HG03558 (cell line): ENCODE data around the gene MAP3K8.
A peak's percentile ranks its signal among the peaks of the same experiment; 100 is the strongest.
"Not testable (repeated sequence)": the region's sequence is repeated elsewhere in the genome, so short reads cannot be mapped to it uniquely, and the experiment has no call there.

Experiments
- ATAC-seq: cut with Tn5 transposase; IDR thresholded peaks from one replicate; pipeline ENCODE4 v1.9.1; 2021; ENCODE audit warnings: moderate number of reproducible peaks; ENCODE audit not compliant: unreplicated experiment; ENCODE audit errors: extremely low read depth

Gene MAP3K8

GRCh38 chr10:30422151-30422695, 11.8 kb upstream of the MAP3K8 start:
- ATAC-seq: no peak

- no peak for ATAC-seq
These were observed 10.9 kb upstream of the MAP3K8 start for GRCh38 chr10:30422981-30423654.

DNA sequence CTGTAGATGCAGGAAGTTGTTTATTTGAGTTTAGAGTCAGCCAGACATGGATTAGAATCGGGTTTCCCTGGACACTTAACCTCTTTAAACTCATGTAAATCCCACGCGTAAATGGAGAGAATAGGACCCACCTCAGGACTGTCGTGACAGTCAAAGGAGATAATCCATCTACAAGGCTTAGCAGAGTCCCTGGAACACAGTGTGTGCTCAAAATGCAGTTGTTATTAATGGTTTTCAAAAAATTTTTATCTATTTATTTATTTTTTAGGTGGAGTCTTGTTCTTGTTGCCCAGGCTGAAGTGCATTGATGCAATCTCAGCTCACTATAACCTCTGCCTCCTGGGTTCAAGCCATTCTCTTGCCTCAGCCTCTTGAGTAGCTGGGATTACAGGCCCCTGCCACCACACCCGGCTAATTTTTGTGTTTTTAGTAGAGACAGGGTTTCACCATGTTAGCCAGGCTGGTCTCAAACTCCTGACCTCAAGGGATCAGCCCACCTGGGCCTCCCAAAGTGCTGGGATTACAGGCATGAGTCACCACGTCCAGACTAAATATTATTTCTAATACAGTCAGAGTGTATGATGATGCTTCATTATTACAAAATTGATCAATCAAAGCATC, 10.2 kb upstream of the MAP3K8 start:
- ATAC-seq: not testable (repeated sequence)

GRCh38 chr10:30425336-30426075, 8.5 kb upstream of the MAP3K8 start:
- no peak for ATAC-seq

GRCh38 chr10:30430544-30431298, 3.3 kb upstream of the MAP3K8 start:
- no peak for ATAC-seq

DNA sequence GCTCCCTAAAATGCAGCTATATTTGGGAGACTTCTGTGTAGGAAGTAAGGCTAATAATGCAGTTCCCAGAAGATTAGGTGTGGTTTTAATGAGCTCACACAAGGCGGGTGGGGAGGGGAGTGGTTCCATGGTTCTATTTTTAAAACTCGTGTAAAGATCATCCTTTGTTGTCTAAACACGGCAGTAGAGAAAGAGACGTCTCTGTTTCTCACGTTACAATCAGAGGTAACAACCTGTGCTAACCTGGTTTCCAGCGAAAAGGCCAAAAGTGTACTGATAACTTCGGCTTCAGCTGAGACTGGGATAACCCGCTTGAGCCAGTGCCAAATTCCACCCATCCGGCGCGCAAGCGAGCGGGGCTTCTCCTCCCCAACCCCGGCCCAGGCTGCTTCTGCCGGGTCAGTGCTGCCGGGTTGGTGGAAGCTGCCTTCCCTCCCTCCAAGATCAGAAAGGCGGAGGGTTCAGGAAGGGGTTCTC, 2.5 kb upstream of the MAP3K8 start:
- ATAC-seq: no peak

DNA sequence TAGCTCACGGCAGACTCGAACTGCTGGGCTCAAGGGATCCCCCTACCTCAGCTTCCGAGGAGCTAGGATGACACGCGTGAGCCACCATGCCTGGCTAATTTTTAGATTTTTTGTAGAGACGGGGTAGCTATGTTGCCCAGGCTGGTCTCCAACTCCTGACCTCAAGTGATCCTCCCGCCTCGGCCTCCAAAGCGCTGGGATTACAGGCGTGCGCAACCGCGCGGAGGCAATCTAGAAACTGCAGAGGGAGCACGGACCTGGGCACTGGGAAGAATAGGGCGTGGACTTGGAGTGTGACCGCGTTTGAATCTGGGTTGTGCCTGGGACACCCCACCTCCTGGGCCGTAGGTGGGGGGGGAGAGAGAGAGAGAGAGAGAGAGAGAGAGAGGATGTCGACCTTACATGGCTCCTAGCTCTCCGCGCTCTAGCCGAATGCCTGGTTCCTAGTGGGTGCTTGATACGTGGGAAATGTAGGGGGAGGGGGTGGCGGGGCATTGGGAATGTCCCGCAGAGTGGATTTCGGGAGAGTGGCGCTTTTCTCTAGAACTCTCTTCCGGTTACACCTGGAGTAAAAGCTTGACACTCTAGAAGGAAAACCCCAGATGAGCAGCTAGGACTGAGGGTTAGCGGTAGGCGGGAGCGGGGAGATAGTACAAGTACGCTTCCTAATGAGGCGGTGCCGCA, 1.2 kb upstream of the MAP3K8 start:
- ATAC-seq: peak; percentile 0

- peak; percentile 0 for ATAC-seq
These were observed 666 bp upstream of the MAP3K8 start for GRCh38 chr10:30433306-30433729.

DNA sequence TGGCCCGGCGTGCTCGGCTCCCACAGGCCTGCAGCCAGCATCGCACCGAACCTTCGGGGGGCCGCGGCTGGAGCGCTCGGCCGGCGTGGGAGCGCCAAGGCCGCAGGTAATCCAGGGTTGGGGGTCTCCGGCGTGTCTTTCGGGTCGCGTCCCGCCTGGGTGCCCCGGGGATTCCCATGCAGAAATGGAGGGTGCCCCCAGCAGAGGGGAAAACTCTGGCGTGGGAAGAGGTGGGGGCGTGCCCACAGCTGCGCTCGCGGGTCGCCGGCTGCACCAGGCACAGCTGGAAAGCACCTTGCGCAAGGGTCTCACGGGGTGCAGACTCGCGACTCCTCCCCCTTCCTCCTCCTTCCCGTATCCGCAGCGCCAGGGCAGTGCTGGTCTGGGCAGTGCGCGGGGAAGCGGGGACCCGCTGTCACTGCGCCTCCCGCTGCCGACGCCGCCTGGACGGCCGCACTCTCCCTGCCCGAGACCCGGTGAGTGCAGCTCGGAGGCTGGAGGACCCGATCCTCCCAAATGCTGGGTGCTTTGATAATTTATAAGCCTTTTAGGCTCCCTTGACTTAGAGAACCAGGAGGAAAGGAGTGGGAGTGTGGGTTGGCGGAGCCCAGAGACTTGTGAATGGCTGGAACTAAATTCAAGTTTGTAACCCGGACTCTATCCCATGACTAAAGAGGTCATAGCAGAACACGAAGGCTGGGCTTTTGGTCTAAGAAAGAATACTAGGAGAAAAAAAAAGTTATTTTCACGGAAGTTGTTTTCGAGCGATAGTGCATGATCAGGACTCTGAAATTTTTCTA, 489 bp downstream of the MAP3K8 start:
- ATAC-seq: peak; percentile 28

GRCh38 chr10:30435073-30435422, 1.1 kb downstream of the MAP3K8 start:
- ATAC-seq: no peak

DNA sequence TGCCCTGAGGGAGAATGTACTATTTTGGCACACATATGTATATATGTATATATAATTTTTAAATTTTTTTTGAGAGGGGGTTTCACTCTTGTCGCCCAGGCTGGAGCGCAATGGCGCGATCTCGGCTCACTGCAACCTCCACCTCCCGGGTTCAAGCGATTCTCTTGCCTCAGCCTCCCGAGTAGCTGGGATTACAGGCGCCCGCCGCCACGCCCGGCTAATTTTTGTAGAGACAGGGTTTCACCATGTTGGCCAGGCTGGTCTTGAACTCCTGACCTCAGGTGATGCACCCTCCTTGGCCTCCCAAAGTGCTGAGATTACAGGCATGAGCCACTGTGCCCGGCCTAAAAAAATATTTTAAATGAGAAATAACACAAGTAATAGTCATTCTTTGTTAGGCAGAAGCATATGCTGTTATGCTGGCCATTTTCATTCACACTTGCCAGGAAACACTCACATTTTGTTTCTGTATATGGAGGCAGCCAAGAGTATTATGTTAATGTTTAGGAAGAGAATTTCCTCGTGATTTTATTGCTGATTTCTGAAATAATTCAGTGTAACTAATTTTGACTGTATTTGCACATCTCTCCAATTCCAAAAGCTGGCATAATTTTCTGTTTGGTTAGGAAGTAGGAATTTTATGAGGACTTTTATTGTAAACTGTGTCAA, 1.6 kb downstream of the MAP3K8 start:
- not testable (repeated sequence) for ATAC-seq

DNA sequence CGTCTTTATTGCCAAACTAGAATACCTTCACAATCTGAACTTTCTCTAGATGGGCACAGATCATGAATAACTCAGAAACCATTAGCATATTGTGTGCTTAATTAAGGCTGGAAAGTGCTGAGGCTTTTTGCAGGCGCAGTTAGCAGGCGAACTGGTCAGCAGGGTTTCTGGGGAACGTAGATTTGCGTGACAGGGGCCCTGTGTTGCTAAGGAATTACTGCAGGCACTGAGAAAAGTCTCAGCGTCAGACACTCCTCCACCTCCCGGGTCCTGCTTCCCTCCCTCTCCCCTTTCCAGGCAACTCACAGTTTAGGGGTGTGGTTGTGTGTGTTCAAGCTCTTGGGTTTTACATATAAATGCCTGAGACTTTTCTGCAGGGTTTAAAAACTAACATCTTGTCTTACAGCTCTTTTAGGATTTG, 2.2 kb downstream of the MAP3K8 start:
- ATAC-seq: no peak

DNA sequence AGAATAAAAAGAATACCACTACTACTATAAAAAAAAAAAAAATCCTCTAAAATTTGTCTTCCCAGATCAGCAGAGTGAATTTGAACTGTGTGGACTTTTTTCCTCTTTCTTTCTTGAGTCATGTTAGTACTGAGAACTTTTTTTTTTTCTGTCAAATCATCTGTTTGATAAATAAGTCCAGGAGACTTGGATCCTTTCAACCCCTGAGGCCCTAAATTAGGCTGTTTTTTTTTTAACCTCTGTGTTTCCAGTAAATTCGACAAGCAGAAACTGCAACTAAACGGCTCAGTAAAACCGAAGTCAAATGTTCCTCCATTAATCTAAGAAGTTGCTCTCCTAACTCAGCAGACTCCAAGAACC, 2.7 kb downstream of the MAP3K8 start:
- no peak for ATAC-seq

- ATAC-seq: no peak
These were observed 3.3 kb downstream of the MAP3K8 start for GRCh38 chr10:30437031-30437841.

DNA sequence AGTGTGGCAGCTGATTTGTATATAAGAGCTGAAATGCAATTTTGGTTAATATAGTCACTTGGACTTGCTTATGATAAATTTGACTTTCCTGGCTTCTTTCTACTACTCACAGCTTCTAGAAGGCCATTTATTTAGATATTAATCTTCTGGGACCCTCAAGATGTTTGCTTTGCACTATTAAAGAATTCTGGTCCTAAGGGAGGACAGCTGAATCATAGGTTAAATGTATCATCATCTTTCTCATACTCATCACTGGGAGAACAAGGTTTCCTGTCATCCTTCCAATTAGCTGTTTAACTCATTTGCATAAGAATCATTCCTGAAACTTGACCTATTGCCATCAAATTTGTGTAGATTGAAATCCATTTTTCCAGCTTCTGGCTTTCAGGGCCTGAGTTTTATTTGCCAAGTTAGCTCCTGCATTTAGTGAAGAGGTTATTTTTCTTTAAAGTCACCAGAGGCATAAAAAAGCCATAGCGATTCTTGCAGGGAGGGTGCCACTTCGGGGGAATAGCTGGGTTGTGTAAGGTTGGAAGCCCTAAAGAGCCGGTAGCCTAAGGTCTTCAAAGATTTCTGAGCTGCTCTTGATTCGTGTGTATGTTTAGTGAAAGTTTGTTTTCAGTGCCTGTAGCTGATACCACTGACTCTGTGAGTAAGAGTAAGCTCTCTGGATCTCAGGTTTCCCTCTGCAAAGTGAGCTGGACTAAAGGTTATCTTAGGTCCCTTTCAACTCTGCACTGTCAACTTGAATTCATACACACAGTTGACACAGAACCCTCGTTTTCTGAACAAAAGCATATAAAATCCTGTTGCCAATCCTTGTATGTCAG, 4.3 kb downstream of the MAP3K8 start:
- ATAC-seq: no peak

- no peak for ATAC-seq
These were observed 5.9 kb downstream of the MAP3K8 start for GRCh38 chr10:30439931-30440330.
